Stimulated activated CD4-positive, alpha-beta T cell treated with anti-CD3 and anti-CD28 coated beads, Interleukin-12 subunit alpha, Interleukin-12 subunit beta, amount 100 ng/mL, for 24 hours (primary cell): ENCODE data around the gene GALM.
"Not testable (repeated sequence)": the region's sequence is repeated elsewhere in the genome, so short reads cannot be mapped to it uniquely, and the experiment has no call there.

Source experiments
- DNase-seq, 2 experiments: peaks; one replicate each; pipeline ENCODE4 v3.0.0-alpha.2; 2020; ENCODE audit warnings: low read depth in 2 of 2

GALM gene

DNA sequence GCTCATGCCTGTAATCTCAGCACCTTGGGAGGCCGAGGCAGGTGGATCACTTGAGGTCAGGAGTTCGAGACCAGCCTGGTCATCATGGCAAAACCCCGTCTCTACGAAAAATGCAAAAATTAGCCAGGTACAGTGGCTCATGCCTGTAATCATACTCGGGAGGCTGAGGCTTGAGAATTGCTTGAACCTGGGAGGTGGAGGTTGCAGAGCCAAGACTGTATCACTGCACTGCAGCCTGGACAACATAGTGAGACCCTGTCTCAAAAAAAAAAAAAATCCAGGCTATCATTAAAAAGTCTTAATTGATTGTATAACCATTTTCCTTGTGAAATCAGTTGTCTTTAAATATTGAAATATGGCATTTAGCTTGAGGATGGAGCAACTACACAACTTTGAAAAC lies 15.0 kb downstream of the GALM start:
- not testable (repeated sequence) for DNase-seq

GRCh38 chr2:38682008-38682575 lies 16.2 kb downstream of the GALM start:
- no peak for DNase-seq

GRCh38 chr2:38682620-38683019 lies 16.7 kb downstream of the GALM start:
- not testable (repeated sequence) for DNase-seq

DNA sequence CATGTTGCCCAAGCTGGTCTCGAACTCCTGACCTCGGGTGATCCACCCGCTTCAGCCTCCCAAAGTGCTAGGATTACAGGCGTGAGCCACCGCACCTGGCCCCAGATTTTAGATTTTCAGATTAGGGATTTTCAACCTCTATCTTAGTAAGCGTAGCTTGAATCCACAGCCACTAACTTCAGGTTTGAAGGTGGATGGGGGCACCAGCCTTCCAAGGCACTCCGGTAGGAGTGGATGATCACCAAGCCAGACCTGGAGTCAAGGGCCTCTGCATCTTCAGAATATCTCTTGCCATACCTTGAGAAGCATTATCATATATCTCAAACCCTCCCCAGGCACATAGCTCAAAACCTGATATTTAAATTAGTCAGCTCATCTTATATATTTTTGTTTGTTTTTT lies 17.9 kb downstream of the GALM start:
- DNase-seq = no peak

- no peak for DNase-seq
Measured at GRCh38 chr2:38685116-38685735, 19.3 kb downstream of the GALM start.

DNA sequence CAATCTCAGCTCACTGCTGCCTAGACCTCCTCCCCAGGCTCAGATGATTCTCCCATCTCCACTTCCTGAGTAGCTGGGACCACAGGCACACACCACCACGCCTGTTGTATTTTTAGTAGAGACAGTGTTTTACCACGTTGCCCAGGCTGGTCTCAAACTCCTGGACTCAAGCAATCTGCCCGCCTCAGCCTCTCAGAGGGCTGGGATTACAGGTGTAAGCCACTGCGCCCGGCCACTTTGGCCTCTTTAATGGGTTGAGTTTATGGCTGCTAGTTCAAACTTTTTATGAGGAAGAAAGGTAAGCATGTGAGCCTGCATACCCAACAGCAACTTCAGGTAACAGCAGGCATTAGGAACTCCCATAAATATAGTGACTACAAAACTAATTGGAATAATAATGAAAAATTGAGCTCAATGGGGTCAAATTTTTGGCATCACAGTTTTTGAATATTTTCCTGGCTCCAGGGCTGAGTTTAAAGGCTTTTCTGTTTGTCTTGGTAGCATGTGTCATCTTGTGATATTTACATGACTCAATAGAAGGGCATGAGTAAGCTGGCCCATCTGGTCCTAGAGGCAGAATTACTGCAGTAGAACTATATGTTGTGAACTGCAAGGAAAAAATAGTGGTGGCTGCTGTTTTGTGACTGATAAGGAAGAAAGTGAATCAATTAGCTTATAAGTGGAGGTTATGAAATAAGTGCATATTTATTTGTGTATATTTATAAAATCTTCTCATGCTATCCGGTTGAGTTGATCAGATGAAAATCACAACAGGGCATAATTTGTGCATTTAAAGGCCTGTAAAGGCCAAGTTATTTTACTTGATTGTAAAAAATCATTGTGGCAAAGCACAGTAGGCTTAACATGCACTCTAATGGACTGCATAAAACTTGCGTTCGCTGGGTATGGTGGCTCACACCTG lies 24.8 kb downstream of the GALM start:
- no peak for DNase-seq

DNA sequence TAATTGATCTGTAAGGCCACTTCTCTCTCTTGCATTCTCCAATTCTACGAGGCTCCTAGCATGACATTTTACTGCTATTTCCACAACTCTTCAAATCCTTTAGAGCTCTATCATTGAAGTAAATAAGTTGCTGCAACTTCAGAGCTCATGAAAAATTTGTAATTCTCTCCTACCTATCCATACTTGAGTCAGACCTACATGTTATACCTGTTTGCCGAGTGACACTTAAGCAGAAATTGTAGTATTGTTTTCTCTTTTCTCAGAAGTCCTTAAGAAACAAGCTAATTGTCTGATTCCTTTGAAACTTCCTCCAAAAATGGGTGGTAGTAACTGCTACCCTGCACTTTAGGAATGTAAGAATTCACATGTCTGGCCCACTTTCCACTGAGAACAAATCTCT lies 26.1 kb downstream of the GALM start:
- no peak for DNase-seq

DNA sequence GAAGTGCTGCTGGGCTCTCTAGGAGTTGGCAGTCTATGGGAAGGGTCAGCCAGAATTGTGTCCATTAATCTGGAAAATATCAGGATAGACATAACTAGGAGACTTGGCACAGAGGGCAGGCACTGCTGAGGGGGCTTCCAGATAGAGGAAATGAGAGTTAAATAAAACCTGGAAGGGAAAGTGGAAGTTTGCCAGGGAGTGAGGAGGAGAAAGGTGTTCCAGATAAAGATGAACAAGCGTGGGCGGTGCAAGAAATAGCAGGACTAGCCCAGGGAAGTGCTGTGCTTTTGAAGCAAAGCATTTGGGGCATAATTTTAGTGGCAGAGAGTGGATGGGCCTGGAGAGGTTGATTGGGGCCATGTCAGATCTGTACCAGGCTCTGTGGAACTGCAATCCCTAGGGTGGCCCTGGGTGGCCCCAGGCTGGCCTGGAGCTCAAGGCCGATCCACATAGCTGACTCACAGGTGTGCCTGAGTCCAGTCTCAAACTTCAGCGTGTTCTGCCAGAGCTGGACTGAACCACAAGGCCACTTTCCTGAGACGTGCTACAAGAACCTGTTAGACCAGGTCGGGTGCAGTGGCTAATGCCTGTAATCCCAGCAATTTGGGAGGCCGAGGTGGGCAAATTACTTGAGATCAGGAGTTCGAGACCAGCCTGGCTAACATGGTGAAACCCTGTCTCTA lies 26.9 kb downstream of the GALM start:
- no peak for DNase-seq

DNA sequence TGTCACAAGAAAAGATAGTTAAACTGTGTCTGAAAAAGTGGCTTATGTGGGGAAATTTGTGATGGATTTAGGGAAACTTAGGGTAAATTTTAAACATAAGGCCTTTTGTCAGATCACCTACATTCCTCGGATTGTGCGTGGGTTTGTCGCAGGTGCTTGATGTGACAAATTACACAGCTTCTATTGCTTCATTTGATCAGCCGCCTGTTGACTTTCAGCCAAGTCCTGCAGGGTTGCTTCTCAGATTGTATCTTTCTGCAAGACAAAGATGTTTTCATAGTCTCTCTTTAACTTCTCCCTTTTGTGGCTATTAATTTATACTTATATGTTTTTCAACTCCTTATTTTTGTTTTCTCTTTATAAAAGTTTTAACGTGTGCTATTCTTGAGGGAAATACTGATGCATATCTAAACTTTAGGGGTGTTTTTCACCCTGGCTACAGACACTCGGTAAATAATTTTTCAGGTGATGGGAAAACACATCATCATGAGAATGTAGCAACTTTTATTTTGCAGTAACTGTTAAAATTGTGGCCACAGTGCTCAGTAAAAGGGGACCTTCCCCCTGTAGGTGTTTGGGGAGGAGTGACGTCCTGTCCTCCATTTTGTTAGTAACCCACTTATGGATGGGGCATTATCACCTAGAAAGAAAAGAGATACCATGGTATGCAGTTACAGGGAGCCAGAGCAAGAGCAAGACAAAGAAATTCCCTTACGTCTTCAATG lies 31.4 kb downstream of the GALM start:
- no peak for DNase-seq

- no peak for DNase-seq
Measured at GRCh38 chr2:38698467-38699003, 32.6 kb downstream of the GALM start.

- DNase-seq = no peak
Measured at GRCh38 chr2:38700113-38700785, 34.3 kb downstream of the GALM start.

DNA sequence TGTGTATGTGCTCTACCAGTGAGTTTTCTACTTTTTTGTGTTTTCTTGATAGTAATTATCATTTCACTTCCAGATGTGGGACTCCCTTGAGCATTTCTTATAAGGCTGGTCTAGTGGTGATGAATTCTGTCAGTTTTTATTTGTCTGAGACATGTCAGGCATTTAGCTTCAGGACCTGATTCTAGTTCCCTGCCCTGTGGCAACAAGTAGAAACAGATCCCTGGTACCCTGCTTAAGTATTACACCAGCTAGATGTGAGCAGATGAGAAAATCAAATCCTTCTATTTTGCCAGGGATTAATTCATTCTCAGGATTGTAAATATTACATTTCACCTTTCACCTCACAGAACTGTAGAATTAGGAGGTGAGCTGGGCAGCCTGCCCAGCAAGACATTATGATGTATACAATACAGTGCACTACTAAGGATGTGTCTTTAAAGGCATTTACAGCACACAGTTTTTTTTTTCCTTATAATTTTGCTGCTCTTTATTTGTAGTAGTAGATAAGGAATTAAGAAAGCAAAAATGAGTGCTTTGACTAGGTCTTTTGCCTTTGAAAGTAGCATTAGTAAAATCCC lies 35.1 kb downstream of the GALM start:
- no peak for DNase-seq

DNA sequence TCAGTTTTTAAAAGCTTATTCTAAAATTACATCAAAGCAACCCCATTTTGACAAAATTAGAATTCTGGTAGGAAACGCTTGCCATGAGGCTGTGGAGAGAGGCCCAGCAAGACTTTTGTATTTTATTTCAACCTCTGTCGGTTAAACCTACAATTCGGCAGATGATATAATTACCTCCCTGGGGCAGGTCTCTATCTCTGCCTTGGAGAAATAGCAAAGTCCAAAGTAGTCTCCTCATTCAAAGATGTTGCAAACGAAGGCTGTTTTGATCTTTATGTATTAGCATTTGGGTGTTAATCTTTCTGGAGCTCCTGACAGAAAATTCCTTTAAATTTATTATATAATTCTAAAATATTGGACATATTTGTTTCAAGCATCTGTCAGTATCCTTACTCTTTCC lies 35.6 kb downstream of the GALM start:
- DNase-seq = no peak

DNA sequence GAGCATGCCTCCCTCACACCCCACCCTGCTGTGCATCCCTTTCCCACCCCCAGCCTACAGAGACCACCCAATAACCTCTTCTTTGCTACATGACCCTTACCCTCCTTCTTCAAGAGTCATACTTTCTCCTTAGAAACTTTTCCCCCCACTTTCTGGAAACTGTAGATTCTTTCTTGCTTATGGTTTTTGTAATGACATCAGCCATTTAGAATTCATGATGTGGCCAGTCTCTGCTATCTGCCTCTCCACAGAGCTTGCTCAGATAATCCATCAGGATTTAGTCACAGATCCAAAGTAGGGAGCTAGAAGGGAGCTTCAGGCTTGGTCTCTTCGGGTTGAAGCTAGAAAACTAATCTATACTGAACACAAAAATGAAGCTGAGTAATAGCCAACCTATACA lies 36.5 kb downstream of the GALM start:
- no peak for DNase-seq

DNA sequence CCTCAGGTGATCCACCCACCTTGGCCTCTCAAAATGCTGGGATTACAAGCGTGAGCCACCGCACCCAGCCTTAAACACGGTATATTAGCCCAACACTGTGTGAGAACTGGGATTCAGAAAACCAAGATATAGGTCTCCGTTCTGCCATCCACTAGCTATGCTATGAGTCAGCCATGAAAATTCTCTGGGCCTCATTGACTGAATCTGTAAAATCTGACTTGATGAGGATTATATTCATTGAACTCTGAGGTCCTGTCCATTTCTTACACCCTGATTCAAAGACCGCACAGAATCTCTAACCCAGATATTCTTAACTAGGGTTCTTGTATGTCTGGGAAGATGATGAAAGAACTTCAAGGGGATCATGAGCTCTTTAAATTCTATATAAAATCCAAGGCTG lies 37.4 kb downstream of the GALM start:
- not testable (repeated sequence) for DNase-seq

GRCh38 chr2:38704664-38705063 lies 38.8 kb downstream of the GALM start:
- DNase-seq = no peak

DNA sequence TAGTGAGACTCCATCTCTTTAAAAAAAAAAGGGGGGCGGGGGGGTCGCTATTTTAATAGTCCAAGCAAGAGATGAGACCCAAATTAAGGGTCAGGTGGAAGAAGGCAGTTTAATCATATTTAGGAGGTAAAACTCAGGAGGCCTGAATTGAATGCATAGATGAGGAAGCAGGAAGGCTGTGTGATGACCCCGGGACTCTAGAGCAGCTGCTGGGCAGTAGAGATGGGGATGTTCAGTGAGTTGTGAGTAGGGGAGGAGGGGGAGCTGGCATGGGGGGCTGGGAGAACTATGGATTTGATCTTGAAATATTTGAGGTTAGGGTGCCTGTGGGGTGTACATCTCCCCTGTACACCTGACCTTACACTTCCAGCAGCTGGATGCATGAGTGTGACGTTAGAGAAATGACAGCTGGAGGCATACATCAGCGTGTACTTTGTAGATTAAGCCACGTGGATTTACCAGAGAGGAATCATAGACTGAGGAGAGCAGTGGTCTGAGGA lies 41.0 kb downstream of the GALM start:
- DNase-seq = no peak

DNA sequence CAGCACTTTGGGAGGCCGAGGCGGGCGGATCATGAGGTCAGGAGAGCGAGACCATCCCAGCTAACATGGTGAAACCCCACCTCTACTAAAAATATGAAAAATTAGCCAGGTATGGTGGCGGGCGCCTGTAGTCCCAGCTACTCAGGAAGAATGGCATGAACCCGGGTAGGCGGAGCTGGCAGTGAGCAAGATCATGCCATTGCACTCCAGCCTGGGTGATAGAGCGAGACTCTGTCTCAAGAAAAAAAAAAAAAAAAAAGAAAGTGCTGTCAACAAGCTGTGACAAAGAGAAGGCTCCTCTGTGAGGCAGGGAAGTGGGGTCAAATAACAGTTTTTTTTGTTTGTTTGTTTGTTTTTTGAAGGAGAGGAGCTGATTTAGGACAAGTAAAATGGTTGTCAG lies 42.6 kb downstream of the GALM start:
- not testable (repeated sequence) for DNase-seq

DNA sequence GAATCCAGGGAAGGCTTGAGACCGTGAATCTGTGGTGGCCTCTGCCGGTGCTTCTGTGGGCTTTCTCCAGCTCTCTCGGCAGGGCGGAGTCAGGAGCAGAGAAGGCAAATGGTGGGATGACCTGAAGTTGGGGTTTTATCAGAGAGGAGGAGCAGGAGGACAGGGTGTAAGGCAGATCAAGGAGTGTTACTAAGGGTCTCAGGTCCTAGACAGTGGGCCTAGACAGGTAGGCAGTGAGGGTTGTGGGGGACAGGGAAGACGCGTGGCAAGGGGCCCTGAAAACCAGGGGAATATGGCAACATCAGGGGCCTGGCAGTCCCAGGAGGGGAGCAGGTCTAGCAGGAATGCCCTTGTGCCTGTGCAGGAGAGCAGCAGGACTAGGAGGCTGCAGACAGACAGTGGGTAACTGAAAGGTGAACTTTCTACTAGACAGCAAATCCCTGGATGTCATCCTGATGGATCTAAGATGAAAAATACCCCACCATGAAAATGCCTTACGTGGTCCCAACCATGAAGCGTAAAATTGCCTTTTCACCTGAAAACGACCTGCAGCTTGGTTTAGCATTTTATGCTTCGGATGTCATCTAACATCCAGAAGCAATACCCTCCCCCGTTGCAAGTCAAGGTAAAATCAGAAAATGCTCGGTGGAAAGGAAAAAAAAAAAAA lies 43.1 kb downstream of the GALM start:
- no peak for DNase-seq
